Left renal cortex interstitium (tissue), 4 donors: ENCODE results near the gene HK1. TPM values are rescaled to one million over a fixed set of nuclear protein-coding genes. Genes with fewer than 3 reads are reported as not detected.
"Not testable (repeated sequence)": the region's sequence is repeated elsewhere in the genome, so short reads cannot be mapped to it uniquely, and the experiment has no call there.

Source experiments
- DNase-seq, 4 donors: peaks; one replicate each; pipeline ENCODE4 v3.0.0-alpha.2; 2013; ENCODE audit warnings: low read depth in 4 of 4, low spot score in 2 of 4, missing footprints in 1 of 4
- polyA plus RNA-seq, 4 donors: library from polyadenylated mRNA; unstranded; fragments of 120-200 nt; gene quantifications; one replicate each; pipeline ENCODE4 v1.2.1, GENCODE V29; 2013; ENCODE audit not compliant: insufficient read length in 4 of 4

HK1 gene
- polyA plus RNA-seq, 4 donors = 46.3 to 56.6 (median 53.8) TPM

DNA sequence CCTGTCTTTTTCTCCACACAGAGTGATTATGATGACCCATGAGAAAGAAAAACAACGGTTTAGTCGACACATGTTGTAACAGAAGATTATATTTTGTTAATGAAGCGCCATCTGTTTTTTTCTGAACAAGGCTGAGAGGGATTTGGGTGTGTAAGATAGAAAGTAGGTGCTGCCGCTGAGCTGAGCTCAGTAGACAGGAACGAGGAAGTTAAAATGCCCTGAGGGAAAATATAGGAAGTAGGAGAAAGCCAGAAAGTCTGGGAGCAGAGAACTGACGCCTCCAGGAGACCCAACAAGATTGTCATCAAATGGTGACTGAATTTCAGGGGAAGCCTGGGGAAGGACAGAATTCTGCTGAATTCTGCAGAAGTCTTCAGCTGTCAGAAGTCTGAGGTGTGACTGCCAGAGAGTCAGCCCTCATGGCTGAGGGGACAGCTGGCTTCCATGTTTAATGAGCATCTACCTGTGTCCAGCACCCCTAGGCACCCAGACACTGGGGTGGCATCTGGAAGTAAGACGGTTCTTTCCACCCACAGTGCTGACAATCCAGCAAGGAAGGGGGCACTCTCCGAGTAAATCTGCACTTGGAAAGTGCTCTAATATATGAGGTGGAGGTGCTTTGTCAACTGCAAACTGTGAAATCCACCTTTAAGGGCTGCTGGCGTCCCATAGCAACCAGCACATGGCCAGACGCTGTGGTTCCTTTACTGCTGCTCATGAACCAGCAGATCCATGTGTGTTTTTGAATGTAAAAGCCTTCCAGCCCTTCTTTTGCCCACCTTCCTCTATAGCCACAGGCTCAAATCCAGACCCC, 160.4 kb downstream of the HK1 start:
- no peak for DNase-seq

- no peak for DNase-seq
Observed at GRCh38 chr10:69439350-69439739, 161.0 kb downstream of the HK1 start.

- DNase-seq = no peak
Observed at GRCh38 chr10:69439813-69440506, 161.7 kb downstream of the HK1 start.

GRCh38 chr10:69443354-69443753, 165.1 kb downstream of the HK1 start:
- no peak for DNase-seq

DNA sequence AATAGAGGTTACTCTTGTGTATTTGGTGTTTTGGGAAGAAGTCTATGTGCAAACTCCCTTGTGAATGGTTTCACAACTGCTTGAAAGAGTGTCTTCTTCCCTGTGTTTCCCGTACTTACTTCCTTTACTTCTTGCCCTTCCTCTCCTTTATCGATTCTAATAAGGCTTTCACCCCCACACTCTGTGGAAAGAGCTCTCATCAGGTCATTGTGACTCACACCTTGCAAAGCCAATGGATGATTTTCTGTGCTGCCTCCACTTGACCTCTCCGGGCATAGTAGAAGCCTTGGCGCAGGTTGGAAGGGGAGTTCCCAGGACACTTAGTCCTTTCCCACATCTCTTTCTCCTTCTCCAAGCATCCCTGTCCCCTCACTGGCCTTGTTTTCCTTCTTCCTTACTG, 166.7 kb downstream of the HK1 start:
- no peak for DNase-seq

DNA sequence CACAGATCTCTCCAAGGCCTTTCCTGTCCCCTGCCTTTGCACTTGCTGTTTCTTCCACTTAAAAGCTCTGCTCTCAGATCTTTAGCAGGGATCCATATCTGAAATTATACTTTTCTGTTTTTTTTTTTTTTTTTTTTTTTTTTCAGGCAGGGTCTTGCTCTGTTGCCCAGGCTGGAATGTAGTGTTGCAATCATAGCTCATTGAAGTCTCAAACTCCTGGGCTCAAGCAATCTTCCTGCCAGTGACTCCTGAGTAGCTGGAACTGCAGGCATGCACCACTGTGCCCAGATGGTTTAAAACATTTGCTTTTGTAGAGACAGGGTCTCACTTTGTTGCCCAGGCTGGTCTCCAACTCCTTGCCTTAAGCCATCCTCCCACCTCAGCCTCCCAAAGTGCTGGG, 167.9 kb downstream of the HK1 start:
- no peak for DNase-seq

DNA sequence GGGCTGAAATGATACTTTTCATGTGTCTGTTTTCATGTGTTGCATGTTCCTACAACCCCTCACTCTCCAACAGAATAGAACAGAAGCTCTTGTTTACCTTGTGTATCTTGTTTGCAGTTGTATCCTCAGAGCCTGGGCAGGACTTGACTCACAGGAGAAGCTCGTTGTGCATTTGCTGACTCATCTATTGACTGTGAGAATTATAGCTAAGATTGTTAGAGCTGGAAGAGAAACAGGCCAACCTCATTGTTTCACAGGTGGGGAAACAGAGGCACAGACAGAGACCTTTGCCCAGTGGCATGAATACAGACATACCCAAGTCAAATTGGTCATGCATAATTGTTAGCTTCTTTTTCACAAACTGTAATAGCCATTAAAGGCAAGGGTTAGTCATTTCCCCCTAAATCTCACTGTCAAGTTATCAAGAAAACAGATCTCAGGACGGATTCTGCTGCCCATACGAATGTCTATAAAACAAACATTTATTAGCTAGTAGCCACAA, 168.4 kb downstream of the HK1 start:
- DNase-seq = no peak

DNA sequence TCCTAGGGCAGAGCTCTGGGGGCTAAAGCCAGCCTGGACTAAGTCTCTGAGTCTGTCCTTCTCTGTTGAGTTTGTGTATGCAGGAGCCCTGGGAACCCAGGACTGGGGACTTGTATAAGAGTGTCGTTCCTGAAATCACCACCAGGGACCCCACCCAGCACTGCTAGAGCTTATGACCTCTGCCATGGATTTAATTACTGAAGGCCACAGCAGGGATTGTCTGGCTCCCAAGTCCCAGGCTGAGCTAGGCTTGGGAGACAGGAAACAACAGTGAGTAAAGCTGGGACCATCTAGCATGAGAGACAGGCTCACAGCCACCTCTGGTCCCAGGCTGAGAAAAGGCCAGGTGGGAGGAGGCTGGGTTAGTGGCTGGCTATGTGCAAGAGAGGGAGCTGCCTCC, 171.5 kb downstream of the HK1 start:
- no peak for DNase-seq

- not testable (repeated sequence) for DNase-seq
Observed at GRCh38 chr10:69450395-69450794, 172.1 kb downstream of the HK1 start.

GRCh38 chr10:69451209-69451783, 173.0 kb downstream of the HK1 start, which contains the start of gene TSPAN15:
TSS of gene TSPAN15 (plus strand) at chr10:69451465. CDS start at chr10:69451595, 130 bp downstream.
- peak; percentile 59 to 85 (median 64) for DNase-seq

Other genes starting within 250 kb of the HK1 start
- 10 to 100 TPM; 13.6 to 22.8 (median 16.9) TPM for gene SRGN, start 190.4 kb upstream of the HK1 start, polyA plus RNA-seq
- gene VPS26A, start 154.3 kb upstream of the HK1 start, polyA plus RNA-seq = 10 to 100 TPM; 73.0 to 89.5 (median 80.6) TPM
- gene SUPV3L1, start 98.3 kb upstream of the HK1 start, polyA plus RNA-seq = 10 to 100 TPM; 35.3 to 46.5 (median 43.6) TPM
- 10 to 100 TPM; 14.0 to 20.7 (median 14.7) TPM for gene HKDC1, start 58.2 kb upstream of the HK1 start, polyA plus RNA-seq
- under 1 TPM; 0.16 to 0.36 (median 0.23) TPM for gene TACR2, start 138.4 kb downstream of the HK1 start, polyA plus RNA-seq
- gene TSPAN15, start 173.0 kb downstream of the HK1 start, polyA plus RNA-seq = 10 to 100 TPM; 56.4 to 70.7 (median 63.6) TPM